Measurements from ENCODE around the gene POM121.
"Not testable (repeated sequence)": the region's sequence is repeated elsewhere in the genome, so short reads cannot be mapped to it uniquely, and the experiment has no call there.

DNA sequence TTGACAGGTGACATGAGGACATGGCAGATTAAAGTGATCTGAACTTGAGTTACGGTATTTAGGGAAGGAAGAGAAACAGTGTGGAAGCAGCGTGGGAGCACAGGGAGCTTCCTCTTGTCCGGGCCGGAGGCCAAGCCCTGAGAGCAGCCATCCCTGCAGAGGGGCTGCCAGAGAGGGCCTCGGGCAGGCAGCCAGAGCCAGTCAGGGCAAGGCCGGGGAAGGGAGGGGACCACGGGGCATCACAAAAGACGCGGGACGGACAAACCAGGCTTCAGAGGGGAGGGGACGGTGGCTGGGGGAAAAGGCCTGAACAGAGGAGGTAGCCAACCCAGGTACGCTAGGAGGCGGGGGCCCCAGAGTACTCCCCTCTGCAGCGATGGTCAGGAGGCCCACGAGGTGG, 20.0 kb downstream of the POM121 start:
- not testable (repeated sequence) for TF ChIP-seq POLR2AphosphoS5 (IDR thresholded peaks at IDR 0.05; ENCODE audit: low read length); SIN3A (IDR thresholded peaks at IDR 0.05; ENCODE audit: low read depth, low read length); ZZZ3 (IDR thresholded peaks at IDR 0.05; ENCODE audit: control insufficient read depth, insufficient read length, low read depth); POLR2A (IDR thresholded peaks at IDR 0.05; ENCODE audit: low read depth, low read length); EZH2 (IDR thresholded peaks at IDR 0.05; ENCODE audit: borderline replicate concordance, control insufficient read depth, low read depth, low read length)
- TF ChIP-seq, protein P1, sequence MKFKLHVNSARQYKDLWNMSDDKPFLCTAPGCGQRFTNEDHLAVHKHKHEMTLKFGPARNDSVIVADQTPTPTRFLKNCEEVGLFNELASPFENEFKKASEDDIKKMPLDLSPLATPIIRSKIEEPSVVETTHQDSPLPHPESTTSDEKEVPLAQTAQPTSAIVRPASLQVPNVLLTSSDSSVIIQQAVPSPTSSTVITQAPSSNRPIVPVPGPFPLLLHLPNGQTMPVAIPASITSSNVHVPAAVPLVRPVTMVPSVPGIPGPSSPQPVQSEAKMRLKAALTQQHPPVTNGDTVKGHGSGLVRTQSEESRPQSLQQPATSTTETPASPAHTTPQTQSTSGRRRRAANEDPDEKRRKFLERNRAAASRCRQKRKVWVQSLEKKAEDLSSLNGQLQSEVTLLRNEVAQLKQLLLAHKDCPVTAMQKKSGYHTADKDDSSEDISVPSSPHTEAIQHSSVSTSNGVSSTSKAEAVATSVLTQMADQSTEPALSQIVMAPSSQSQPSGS (IDR thresholded peaks at IDR 0.05; ENCODE audit: low read length): not testable (repeated sequence)
- TF ChIP-seq, protein P2, sequence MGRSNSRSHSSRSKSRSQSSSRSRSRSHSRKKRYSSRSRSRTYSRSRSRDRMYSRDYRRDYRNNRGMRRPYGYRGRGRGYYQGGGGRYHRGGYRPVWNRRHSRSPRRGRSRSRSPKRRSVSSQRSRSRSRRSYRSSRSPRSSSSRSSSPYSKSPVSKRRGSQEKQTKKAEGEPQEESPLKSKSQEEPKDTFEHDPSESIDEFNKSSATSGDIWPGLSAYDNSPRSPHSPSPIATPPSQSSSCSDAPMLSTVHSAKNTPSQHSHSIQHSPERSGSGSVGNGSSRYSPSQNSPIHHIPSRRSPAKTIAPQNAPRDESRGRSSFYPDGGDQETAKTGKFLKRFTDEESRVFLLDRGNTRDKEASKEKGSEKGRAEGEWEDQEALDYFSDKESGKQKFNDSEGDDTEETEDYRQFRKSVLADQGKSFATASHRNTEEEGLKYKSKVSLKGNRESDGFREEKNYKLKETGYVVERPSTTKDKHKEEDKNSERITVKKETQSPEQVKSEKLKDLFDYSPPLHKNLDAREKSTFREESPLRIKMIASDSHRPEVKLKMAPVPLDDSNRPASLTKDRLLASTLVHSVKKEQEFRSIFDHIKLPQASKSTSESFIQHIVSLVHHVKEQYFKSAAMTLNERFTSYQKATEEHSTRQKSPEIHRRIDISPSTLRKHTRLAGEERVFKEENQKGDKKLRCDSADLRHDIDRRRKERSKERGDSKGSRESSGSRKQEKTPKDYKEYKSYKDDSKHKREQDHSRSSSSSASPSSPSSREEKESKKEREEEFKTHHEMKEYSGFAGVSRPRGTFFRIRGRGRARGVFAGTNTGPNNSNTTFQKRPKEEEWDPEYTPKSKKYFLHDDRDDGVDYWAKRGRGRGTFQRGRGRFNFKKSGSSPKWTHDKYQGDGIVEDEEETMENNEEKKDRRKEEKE (IDR thresholded peaks at IDR 0.05): not testable (repeated sequence)
- TF ChIP-seq, protein P3, sequence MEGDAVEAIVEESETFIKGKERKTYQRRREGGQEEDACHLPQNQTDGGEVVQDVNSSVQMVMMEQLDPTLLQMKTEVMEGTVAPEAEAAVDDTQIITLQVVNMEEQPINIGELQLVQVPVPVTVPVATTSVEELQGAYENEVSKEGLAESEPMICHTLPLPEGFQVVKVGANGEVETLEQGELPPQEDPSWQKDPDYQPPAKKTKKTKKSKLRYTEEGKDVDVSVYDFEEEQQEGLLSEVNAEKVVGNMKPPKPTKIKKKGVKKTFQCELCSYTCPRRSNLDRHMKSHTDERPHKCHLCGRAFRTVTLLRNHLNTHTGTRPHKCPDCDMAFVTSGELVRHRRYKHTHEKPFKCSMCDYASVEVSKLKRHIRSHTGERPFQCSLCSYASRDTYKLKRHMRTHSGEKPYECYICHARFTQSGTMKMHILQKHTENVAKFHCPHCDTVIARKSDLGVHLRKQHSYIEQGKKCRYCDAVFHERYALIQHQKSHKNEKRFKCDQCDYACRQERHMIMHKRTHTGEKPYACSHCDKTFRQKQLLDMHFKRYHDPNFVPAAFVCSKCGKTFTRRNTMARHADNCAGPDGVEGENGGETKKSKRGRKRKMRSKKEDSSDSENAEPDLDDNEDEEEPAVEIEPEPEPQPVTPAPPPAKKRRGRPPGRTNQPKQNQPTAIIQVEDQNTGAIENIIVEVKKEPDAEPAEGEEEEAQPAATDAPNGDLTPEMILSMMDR (IDR thresholded peaks at IDR 0.05 in 2 of 3, conservative IDR thresholded peaks at IDR 0.05 in 1 of 3; ENCODE audit: control insufficient read depth in 2 of 3, extremely low read depth in 1 of 3, insufficient read depth in 1 of 3, low read depth in 3 of 3, low read length in 3 of 3): not testable (repeated sequence)

Measured in GM12878 (cell line).